ENCODE results near the gene ARHGEF10L. TPM values are rescaled to one million over a fixed set of nuclear protein-coding genes. Genes with fewer than 3 reads are reported as not detected.

ARHGEF10L gene
- total RNA-seq, 1 donor: 16.8 TPM

DNA sequence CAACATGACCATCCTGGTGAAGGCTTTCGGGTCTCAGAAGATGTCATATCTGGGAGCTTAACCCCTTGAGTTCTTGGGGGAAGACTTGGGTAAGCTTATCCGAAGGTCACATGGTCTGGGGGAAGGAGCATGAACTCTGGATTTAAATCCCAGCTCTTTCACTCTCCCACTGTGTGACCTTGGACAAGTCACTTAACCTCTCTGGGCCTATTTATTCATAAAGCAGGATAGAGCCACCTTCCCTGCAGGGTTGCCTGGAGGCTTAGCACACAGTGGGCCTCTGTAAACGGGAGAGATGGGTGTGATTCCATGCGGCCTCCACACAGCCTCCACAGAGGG is 8.2 kb upstream of the ARHGEF10L start:
- DNase-seq (ENCODE audit: low read depth): no peak
- TF ChIP-seq, protein P1, sequence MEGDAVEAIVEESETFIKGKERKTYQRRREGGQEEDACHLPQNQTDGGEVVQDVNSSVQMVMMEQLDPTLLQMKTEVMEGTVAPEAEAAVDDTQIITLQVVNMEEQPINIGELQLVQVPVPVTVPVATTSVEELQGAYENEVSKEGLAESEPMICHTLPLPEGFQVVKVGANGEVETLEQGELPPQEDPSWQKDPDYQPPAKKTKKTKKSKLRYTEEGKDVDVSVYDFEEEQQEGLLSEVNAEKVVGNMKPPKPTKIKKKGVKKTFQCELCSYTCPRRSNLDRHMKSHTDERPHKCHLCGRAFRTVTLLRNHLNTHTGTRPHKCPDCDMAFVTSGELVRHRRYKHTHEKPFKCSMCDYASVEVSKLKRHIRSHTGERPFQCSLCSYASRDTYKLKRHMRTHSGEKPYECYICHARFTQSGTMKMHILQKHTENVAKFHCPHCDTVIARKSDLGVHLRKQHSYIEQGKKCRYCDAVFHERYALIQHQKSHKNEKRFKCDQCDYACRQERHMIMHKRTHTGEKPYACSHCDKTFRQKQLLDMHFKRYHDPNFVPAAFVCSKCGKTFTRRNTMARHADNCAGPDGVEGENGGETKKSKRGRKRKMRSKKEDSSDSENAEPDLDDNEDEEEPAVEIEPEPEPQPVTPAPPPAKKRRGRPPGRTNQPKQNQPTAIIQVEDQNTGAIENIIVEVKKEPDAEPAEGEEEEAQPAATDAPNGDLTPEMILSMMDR (IDR thresholded peaks at IDR 0.05; ENCODE audit: insufficient read depth, low read depth, low read length): no peak
- no peak overlapping the region for H3K4me3 ChIP-seq (ENCODE audit: low read depth, low read length)

DNA sequence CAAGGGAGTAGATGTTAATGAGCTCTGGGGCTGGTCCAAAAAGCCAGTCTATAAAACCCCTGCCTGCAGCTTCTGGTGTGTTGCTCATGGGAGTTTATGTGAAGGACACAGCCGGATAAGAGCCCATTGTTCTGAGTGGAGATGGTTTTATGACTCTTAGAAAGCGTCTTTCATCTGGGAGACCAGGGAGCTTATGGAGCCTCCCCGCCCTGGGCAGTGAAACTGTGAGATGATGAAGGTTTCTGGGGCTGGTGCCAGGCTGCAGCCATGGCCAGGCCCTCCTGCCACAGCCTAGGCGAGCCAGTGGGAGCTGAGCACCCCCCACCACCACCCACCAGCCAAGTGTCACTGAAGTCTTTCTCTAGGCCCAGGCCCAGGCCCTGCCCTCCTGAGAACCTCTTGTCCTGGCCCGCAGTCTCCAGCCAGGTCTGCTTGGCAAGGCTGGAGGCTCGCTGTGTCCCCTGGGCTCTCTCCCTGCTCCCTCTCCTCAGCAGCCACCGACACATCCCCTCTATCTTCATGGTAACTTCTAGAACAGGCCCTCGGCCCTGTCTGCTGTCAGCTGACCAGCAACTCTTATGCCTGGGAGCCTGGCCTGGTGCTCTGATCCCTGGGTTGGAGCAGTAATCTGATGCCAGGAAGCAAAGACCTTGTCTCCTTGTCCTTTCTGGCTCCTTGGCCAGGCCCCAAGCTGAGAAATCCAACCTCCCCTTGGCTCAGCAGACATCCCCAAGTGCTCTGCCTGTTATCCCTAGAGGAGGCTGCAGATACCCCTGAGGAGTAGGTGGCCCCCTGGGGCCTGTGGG is 7.6 kb upstream of the ARHGEF10L start:
- TF ChIP-seq, protein P1 (IDR thresholded peaks at IDR 0.05; ENCODE audit: insufficient read depth, low read depth, low read length): no peak
- no peak overlapping the region for H3K4me3 ChIP-seq (ENCODE audit: low read depth, low read length)
- DNase-seq (ENCODE audit: low read depth): peak; percentile 30

DNA sequence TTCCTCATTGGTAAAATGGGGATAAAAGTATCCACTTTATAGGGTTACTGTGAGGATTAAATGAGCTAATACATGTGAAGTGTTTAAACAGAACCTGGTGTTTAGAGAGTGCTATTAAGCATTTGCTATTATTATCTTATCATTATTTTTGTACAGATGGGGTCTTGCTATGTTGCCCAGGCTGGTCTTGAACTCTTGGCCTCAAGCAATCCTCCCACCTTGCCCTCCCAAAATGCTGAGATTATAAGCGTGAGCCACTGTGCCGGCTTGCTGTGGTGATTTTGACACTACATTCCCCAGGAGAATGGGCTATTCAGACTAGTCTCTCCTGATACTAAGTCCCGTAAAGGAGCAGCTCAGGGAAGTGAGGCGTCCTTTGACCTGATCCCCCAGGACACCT is 6.3 kb upstream of the ARHGEF10L start:
- TF ChIP-seq, protein P1 (IDR thresholded peaks at IDR 0.05; ENCODE audit: insufficient read depth, low read depth, low read length): no peak
- DNase-seq (ENCODE audit: low read depth): no peak
- no peak overlapping the region for H3K4me3 ChIP-seq (ENCODE audit: low read depth, low read length)

DNA sequence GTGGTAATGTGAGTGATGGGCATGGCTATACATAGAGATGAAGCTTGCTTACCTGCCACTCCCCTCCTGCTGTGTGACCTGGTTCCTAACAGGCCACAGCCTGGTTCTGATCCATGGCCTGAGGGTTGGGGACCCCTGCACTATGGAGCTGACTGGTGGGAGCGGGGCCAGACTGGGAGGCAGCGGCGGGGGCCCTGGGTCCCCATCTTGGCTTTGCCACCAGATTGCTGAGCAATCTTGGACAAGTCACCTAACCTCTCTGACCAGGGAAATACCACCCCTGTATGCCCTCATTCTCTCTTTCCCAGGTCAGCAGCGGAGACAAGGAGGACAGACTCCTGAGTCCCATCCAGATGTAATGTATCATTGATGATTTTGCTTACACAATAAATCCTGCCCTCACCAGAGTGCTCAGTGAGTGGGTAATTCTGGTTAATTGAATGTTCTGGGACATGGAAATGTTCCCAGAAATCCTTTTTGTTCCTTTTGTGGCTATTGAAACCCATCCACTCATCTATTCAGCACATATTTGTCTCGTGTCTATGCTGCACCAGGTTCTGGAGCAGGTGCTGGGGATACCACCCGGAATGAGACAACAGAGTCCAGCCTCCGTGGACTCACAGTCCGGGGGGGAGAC is 4.1 kb upstream of the ARHGEF10L start:
- TF ChIP-seq, protein P1 (IDR thresholded peaks at IDR 0.05; ENCODE audit: insufficient read depth, low read depth, low read length): no peak
- H3K4me3 ChIP-seq (ENCODE audit: low read depth, low read length): no peak overlapping the region
- DNase-seq (ENCODE audit: low read depth): no peak

DNA sequence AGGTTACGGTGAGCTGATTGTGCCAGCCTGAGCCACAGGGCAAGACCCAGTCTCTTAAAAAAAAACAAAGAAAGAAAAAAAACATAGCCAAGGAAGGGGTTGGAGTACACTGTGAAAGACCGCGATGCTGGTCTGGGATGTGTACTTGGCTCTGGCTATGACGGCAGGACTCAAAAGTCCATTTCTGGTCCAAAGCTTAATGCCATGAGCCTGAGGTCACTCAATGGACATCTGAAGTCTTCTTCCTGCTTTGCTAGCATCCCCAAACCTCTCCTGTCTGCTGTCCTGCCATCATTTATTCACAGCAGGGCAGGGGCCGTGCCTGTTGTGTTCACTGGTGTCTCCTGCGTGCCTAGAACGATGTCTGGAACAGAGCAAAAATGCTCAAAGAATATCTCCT is 1.5 kb upstream of the ARHGEF10L start:
- H3K4me3 ChIP-seq (ENCODE audit: low read depth, low read length): no peak overlapping the region
- DNase-seq (ENCODE audit: low read depth): no peak
- TF ChIP-seq, protein P1 (IDR thresholded peaks at IDR 0.05; ENCODE audit: insufficient read depth, low read depth, low read length): no peak

DNA sequence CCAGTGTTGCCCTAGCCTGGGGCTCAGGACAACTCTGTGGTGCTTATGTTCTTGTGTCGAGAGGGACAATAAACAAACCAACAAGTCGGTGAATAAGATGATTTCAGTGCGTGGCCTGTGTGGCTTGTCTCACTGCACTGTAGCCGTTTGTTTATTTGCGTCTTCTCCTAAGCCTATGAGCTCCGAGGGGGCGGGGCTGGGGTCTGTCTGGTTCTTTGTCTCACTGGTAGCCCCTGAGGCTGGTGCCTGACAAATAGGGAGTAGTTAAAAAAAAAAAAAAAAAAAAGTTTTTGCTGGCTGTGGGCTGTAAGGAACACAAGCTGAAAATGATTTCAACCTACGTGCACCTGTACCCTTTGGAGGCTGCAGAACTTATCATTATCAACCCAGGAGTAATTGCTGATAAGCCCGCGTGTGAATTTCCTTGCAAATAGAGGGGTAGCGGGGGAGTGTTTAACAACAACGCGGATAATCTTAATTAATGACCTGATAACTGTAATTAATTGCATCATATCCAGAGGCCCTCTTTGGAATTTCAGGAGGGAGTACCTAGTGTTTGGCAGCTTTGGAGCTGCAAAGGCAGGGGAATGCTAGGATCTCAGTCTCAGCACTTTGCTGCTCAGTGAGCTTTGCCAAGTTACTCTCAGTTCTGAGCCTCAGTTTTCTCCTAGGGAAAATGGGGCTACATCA is 925 bp upstream of the ARHGEF10L start:
- TF ChIP-seq, protein P1 (IDR thresholded peaks at IDR 0.05; ENCODE audit: insufficient read depth, low read depth, low read length): no peak
- DNase-seq (ENCODE audit: low read depth): peak; percentile 41
- H3K4me3 ChIP-seq (ENCODE audit: low read depth, low read length): no peak overlapping the region
